Liver (tissue), 9 donors: ENCODE measurements around the gene SRP9. TPM values are rescaled to one million over a fixed set of nuclear protein-coding genes. Genes with fewer than 3 reads are reported as not detected.
"Not testable (repeated sequence)": the region's sequence is repeated elsewhere in the genome, so short reads cannot be mapped to it uniquely, and the experiment has no call there.

Experiments
- DNase-seq: peaks from one replicate; pipeline ENCODE4 v3.0.0-alpha.2; 2017; ENCODE audit warnings: low spot score
- H3K27ac ChIP-seq, 2 donors: one replicate each; pipeline ENCODE4 v1.7.0; 2013; ENCODE audit warnings: inconsistent platforms in 2 of 2, low read length in 2 of 2, control low read depth in 1 of 2, low read depth in 1 of 2, mild to moderate bottlenecking in 1 of 2
- H3K27me3 ChIP-seq, 4 donors: one replicate each; pipeline versions ENCODE4 v1.6.1 to v1.7.0; 2013; ENCODE audit warnings: low read length in 3 of 4, inconsistent platforms in 1 of 4, mild to moderate bottlenecking in 1 of 4, moderate library complexity in 1 of 4; ENCODE audit not compliant: control insufficient read depth in 4 of 4, insufficient read depth in 4 of 4
- H3K36me3 ChIP-seq, 4 donors: one replicate each; pipeline versions ENCODE4 v1.6.1 to v1.7.0; 2013; ENCODE audit warnings: low read length in 3 of 4, mild to moderate bottlenecking in 3 of 4, low read depth in 1 of 4, moderate library complexity in 1 of 4; ENCODE audit not compliant: control insufficient read depth in 4 of 4, insufficient read depth in 3 of 4
- H3K4me1 ChIP-seq, 4 donors: one replicate each; pipeline versions ENCODE4 v1.6.1 to v1.7.0; 2013; ENCODE audit warnings: low read length in 3 of 4, mild to moderate bottlenecking in 3 of 4, moderate library complexity in 1 of 4; ENCODE audit not compliant: control insufficient read depth in 4 of 4, insufficient read depth in 4 of 4
- H3K4me3 ChIP-seq, 3 donors: one replicate each; pipeline versions ENCODE4 v1.6.1 to v1.7.0; 2013; ENCODE audit warnings: low read length in 3 of 3, control low read depth in 1 of 3, low read depth in 1 of 3, mild to moderate bottlenecking in 1 of 3
- H3K9ac ChIP-seq, 2 donors: one replicate each; pipeline ENCODE4 v1.7.0; 2013; ENCODE audit warnings: low read length in 2 of 2, mild to moderate bottlenecking in 2 of 2, moderate library complexity in 2 of 2, control low read depth in 1 of 2, low read depth in 1 of 2
- H3K9me3 ChIP-seq, 4 donors: one replicate each; pipeline versions ENCODE4 v1.6.1 to v1.7.0; 2013; ENCODE audit warnings: low read length in 3 of 4; ENCODE audit not compliant: control insufficient read depth in 4 of 4
- EGR1 ChIP-seq, 2 donors: IDR thresholded peaks; 2 replicates each; pipeline ENCODE4 v1.6.1; 2016 to 2018; ENCODE audit warnings: antibody characterized with exemption in 2 of 2, low read depth in 2 of 2
- FOXA1 ChIP-seq: IDR thresholded peaks from 2 replicates; pipeline ENCODE4 v1.6.1; 2016; ENCODE audit warnings: antibody characterized with exemption
- FOXA2 ChIP-seq: IDR thresholded peaks from 2 replicates; pipeline ENCODE4 v1.6.1; 2016; ENCODE audit warnings: antibody characterized with exemption
- GABPA ChIP-seq, 2 donors: IDR thresholded peaks in 1 of 2; conservative IDR thresholded peaks in 1 of 2; 2 replicates each; pipeline ENCODE4 v1.6.1; 2016; ENCODE audit warnings: antibody characterized with exemption in 2 of 2, mild to moderate bottlenecking in 1 of 2, moderate library complexity in 1 of 2
- HNF4G ChIP-seq: IDR thresholded peaks from 2 replicates; pipeline ENCODE4 v1.6.1; 2016; ENCODE audit warnings: antibody characterized with exemption
- NR2F2 ChIP-seq: IDR thresholded peaks from 2 replicates; pipeline ENCODE4 v1.6.1; 2016; ENCODE audit warnings: antibody characterized with exemption
- RAD21 ChIP-seq, 2 donors: IDR thresholded peaks; 2 replicates each; pipeline ENCODE4 v1.6.1; 2016; ENCODE audit warnings: antibody characterized with exemption in 2 of 2, mild to moderate bottlenecking in 2 of 2
- RXRA ChIP-seq, 2 donors: IDR thresholded peaks; 2 replicates each; pipeline ENCODE4 v1.6.1; 2017 to 2018; ENCODE audit warnings: antibody characterized with exemption in 2 of 2, mild to moderate bottlenecking in 1 of 2
- SP1 ChIP-seq: IDR thresholded peaks from 2 replicates; pipeline ENCODE4 v1.6.1; 2018; ENCODE audit warnings: antibody characterized with exemption, mild to moderate bottlenecking
- TAF1 ChIP-seq: conservative IDR thresholded peaks from 2 replicates; pipeline ENCODE4 v1.6.1; 2016; ENCODE audit warnings: antibody characterized with exemption, mild to moderate bottlenecking
- YY1 ChIP-seq: IDR thresholded peaks from 2 replicates; pipeline ENCODE4 v1.6.1; 2016; ENCODE audit warnings: antibody characterized with exemption, mild to moderate bottlenecking
- WGBS: extraction: QIAGEN DNeasy Blood & Tissue Kit; methylation state at CpG from one replicate; pipeline ENCODE4 v1.1.7; 2013; 5-methylcytosine and 5-hydroxymethylcytosine counted together
- polyA plus RNA-seq, 2 donors: library from polyadenylated mRNA; stranded (reverse) in 1 of 2; unstranded in 1 of 2; fragments of 200-250 nt in 1 of 2; fragments of >200 nt in 1 of 2; fragmentation: Nextera tagmentation in 1 of 2; extraction: Ambion mirVana in 1 of 2; gene quantifications; one replicate each; pipeline versions ENCODE4 v1.2.1 to v1.2.3, GENCODE V29; 2013 to 2015
- total RNA-seq, 2 donors: library from RNA; depleted of rRNA; stranded (reverse); fragments of >200 nt; gene quantifications; one replicate each; pipeline ENCODE4 v1.2.3, GENCODE V29; 2014
- TF ChIP-seq, protein P1 (sequence below): IDR thresholded peaks from 2 replicates; pipeline ENCODE4 v1.6.1; 2016; ENCODE audit warnings: antibody characterized with exemption, mild to moderate bottlenecking
- TF ChIP-seq, protein P2 (sequence below): IDR thresholded peaks from 2 replicates; pipeline ENCODE4 v1.6.1; 2016; ENCODE audit warnings: antibody characterized with exemption
- TF ChIP-seq, protein P3 (sequence below): IDR thresholded peaks from 2 replicates; pipeline ENCODE4 v1.6.1; 2016; ENCODE audit warnings: antibody characterized with exemption
- TF ChIP-seq, protein P4 (sequence below): fragments of 150-350 bp; IDR thresholded peaks from 2 replicates; pipeline ENCODE4 v1.5.1; 2017; ENCODE audit warnings: improper control_type of control experiment, low read depth, low read length; ENCODE audit not compliant: missing input control
- TF ChIP-seq, protein P5 (sequence below): IDR thresholded peaks from 2 replicates; pipeline ENCODE4 v1.6.1; 2016; ENCODE audit warnings: antibody characterized with exemption
- donor health status: healthy.
- donor health status: healthy.
- donor health status: healthy.
- donor health status: healthy.
- donor health status: healthy.

Gene SRP9
- total and polyA plus RNA-seq, 4 donors = 152 to 179 (median 154) TPM

DNA sequence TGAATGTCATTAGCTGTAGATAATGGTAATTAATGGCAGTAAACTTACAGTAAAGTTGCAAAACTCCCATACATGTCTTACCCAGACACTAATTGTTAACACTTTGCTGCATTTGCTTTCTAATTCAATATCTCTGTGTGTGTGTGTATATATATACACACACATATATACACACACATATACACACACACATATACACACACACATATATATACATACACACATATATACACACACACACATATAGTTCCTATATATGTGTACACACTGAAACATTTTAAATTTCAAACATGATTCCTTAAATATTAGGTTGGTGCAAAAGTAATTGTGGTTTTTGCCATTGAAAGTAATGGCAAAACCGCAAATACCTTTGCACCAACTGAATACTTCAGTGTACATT is 28.6 kb downstream of the SRP9 start (continued):
- TF ChIP-seq, protein P1, sequence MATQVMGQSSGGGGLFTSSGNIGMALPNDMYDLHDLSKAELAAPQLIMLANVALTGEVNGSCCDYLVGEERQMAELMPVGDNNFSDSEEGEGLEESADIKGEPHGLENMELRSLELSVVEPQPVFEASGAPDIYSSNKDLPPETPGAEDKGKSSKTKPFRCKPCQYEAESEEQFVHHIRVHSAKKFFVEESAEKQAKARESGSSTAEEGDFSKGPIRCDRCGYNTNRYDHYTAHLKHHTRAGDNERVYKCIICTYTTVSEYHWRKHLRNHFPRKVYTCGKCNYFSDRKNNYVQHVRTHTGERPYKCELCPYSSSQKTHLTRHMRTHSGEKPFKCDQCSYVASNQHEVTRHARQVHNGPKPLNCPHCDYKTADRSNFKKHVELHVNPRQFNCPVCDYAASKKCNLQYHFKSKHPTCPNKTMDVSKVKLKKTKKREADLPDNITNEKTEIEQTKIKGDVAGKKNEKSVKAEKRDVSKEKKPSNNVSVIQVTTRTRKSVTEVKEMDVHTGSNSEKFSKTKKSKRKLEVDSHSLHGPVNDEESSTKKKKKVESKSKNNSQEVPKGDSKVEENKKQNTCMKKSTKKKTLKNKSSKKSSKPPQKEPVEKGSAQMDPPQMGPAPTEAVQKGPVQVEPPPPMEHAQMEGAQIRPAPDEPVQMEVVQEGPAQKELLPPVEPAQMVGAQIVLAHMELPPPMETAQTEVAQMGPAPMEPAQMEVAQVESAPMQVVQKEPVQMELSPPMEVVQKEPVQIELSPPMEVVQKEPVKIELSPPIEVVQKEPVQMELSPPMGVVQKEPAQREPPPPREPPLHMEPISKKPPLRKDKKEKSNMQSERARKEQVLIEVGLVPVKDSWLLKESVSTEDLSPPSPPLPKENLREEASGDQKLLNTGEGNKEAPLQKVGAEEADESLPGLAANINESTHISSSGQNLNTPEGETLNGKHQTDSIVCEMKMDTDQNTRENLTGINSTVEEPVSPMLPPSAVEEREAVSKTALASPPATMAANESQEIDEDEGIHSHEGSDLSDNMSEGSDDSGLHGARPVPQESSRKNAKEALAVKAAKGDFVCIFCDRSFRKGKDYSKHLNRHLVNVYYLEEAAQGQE = no peak

DNA sequence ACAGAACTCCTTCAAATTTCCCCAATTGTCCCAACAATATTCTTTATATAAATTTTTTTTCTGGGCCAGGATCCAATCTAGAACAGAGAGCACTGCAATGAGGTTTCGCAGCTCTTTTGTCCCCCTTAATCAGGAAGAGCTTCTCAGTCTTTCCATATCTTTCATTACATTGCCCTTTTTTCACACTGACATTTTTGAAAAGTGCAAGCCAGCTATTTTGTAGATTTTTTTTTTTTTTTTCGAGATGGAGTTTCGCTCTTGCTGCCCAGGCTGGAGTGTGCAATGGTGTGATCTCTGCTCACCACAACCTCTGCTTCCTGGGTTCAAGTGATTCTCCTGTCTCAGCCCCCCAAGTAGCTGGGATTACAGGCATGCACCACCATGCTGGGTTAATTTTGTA is 29.1 kb downstream of the SRP9 start:
- H3K27ac ChIP-seq, H3K27me3 ChIP-seq, H3K4me3 ChIP-seq, H3K9me3 ChIP-seq, H3K36me3 ChIP-seq, H3K9ac ChIP-seq, H3K4me1 ChIP-seq, DNase-seq: not testable (repeated sequence)
- WGBS = 91% methylated on average over 3 of the region's 3 CpGs

DNA sequence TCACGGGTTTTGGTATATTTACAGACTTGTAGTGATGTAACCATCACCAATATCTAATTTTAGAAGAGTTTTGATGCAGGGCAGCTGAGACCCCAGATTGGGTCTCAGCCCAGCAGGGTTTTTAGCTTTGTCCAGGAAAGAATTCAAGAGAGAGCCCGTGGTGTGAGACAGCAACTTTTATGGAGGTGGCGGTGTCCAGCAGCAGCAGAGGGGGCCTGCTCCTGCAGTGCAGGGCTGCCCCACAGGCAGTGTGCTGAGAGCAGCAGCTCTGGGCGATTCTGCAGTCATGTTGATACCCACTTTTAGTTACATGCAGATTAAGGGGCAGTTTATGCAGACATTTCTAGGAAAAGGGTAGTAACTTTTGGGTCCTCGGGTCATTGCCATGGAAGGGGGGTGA is 30.5 kb downstream of the SRP9 start:
- TF ChIP-seq, protein P2, sequence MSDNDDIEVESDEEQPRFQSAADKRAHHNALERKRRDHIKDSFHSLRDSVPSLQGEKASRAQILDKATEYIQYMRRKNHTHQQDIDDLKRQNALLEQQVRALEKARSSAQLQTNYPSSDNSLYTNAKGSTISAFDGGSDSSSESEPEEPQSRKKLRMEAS = no peak
- TF ChIP-seq RXRA (IDR thresholded peaks at IDR 0.05) = no peak
- no peak for TF ChIP-seq YY1
- TF ChIP-seq, protein P3, sequence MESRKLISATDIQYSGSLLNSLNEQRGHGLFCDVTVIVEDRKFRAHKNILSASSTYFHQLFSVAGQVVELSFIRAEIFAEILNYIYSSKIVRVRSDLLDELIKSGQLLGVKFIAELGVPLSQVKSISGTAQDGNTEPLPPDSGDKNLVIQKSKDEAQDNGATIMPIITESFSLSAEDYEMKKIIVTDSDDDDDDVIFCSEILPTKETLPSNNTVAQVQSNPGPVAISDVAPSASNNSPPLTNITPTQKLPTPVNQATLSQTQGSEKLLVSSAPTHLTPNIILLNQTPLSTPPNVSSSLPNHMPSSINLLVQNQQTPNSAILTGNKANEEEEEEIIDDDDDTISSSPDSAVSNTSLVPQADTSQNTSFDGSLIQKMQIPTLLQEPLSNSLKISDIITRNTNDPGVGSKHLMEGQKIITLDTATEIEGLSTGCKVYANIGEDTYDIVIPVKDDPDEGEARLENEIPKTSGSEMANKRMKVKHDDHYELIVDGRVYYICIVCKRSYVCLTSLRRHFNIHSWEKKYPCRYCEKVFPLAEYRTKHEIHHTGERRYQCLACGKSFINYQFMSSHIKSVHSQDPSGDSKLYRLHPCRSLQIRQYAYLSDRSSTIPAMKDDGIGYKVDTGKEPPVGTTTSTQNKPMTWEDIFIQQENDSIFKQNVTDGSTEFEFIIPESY = no peak
- no peak for TF ChIP-seq NR2F2
- TF ChIP-seq EGR1 (IDR thresholded peaks at IDR 0.05; ENCODE audit: low read depth in 2 of 2) = no peak
- no peak for TF ChIP-seq TAF1
- no peak for TF ChIP-seq FOXA2
- no peak for TF ChIP-seq SP1
- TF ChIP-seq FOXA1 = no peak
- TF ChIP-seq HNF4G = no peak
- TF ChIP-seq, protein P4, sequence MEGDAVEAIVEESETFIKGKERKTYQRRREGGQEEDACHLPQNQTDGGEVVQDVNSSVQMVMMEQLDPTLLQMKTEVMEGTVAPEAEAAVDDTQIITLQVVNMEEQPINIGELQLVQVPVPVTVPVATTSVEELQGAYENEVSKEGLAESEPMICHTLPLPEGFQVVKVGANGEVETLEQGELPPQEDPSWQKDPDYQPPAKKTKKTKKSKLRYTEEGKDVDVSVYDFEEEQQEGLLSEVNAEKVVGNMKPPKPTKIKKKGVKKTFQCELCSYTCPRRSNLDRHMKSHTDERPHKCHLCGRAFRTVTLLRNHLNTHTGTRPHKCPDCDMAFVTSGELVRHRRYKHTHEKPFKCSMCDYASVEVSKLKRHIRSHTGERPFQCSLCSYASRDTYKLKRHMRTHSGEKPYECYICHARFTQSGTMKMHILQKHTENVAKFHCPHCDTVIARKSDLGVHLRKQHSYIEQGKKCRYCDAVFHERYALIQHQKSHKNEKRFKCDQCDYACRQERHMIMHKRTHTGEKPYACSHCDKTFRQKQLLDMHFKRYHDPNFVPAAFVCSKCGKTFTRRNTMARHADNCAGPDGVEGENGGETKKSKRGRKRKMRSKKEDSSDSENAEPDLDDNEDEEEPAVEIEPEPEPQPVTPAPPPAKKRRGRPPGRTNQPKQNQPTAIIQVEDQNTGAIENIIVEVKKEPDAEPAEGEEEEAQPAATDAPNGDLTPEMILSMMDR = no peak
- TF ChIP-seq, protein P5, sequence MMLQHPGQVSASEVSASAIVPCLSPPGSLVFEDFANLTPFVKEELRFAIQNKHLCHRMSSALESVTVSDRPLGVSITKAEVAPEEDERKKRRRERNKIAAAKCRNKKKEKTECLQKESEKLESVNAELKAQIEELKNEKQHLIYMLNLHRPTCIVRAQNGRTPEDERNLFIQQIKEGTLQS = no peak
- TF ChIP-seq RAD21 (IDR thresholded peaks at IDR 0.05) = no peak
- TF ChIP-seq GABPA (IDR thresholded peaks at IDR 0.05 in 1 of 2, conservative IDR thresholded peaks at IDR 0.05 in 1 of 2) = no peak
- Histone ChIP-seq H3K9me3 (no peaks in the 10 kb centered on the region), H3K27me3 (no peaks in the 10 kb centered on the region), H3K9ac (no peak overlapping the region), H3K4me1 (peaks cover 9 to 21% (median 19%) of the 10 kb centered on the region in 4 donors), H3K36me3 (no peaks in the 10 kb centered on the region), H3K27ac (no peak overlapping the region), H3K4me3 (no peak overlapping the region)
- DNase-seq = no peak
- 90% methylated on average over 5 of the region's 5 CpGs for WGBS
